LNCAP (cell line): ENCODE results near the gene WWOX.

Experiments used
- TF ChIP-seq, protein P1 (sequence below): fragments of 450-650 bp; IDR thresholded peaks from 2 replicates; pipeline ENCODE4 v1.5.1; 2017; ENCODE audit warnings: mild to moderate bottlenecking

WWOX gene

DNA sequence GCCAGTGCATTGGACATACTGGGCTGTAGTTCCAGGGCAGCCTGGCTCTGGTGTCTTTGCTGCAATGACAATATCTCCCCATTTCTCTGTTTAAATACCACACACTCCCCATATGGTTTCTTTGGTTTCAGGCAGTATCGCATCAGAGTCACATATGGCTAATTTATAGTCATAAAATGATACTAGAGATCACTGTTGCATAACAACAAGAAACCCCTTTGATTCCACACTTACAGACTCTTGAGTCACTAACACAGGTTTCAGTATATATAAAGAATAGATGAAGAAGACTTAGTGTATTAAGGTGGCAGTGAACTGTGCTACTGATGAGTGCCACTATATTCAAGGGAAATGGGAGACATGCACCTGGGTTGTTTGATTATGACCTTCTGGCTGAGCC, 281.6 kb downstream of the WWOX start:
- TF ChIP-seq, protein P1, sequence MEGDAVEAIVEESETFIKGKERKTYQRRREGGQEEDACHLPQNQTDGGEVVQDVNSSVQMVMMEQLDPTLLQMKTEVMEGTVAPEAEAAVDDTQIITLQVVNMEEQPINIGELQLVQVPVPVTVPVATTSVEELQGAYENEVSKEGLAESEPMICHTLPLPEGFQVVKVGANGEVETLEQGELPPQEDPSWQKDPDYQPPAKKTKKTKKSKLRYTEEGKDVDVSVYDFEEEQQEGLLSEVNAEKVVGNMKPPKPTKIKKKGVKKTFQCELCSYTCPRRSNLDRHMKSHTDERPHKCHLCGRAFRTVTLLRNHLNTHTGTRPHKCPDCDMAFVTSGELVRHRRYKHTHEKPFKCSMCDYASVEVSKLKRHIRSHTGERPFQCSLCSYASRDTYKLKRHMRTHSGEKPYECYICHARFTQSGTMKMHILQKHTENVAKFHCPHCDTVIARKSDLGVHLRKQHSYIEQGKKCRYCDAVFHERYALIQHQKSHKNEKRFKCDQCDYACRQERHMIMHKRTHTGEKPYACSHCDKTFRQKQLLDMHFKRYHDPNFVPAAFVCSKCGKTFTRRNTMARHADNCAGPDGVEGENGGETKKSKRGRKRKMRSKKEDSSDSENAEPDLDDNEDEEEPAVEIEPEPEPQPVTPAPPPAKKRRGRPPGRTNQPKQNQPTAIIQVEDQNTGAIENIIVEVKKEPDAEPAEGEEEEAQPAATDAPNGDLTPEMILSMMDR: no peak

DNA sequence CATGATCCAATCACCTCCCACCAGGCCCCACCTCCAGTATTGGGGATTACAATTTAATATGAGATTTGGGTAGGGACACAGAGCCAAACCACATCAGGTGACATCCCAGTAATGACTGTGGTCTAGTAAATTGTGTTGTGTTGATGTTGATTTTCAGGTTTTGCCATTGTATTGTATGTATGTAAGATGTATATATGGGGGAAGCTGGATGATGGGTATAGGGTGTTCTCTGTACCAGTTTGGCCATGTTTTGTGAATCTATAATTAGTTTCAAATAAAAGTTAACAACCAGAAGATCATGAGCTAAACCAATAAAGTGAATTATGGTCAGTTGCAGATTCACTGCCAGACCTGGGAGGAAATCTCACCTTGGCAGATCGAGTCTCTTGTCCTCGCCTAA, 283.7 kb downstream of the WWOX start:
- TF ChIP-seq, protein P1: no peak

DNA sequence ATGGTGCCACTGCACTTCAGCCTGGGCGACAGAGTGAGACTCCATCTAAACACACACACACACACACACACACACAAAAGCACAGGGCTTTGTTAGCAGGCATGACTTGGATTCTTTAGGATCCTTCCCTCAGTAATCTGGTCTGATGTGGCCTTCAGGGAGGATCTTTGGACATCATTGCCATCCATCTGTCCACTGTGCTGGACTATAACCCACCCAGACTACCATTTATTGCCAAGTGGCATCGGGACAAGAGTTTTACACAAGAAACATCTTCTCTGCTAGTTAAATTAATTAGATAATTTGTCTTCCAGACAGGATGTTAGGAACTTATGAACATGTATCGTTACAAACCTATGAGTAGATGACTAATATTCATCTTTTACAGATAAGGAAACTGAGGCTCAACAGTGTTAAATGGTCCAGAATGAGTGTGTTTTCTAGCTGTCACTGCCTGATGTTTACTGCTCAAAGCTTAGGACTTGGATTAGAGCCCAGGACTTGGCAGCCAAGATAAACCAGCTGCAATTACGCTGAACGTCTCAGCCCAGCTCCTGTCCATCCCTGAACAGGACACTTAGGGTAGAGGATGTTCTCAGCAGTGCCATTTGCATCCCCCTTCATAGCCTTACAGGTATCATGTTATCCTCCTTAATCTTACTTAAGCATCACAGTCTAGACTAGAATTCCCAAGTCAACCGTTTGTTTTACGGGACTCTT, 285.8 kb downstream of the WWOX start:
- TF ChIP-seq, protein P1: no peak

DNA sequence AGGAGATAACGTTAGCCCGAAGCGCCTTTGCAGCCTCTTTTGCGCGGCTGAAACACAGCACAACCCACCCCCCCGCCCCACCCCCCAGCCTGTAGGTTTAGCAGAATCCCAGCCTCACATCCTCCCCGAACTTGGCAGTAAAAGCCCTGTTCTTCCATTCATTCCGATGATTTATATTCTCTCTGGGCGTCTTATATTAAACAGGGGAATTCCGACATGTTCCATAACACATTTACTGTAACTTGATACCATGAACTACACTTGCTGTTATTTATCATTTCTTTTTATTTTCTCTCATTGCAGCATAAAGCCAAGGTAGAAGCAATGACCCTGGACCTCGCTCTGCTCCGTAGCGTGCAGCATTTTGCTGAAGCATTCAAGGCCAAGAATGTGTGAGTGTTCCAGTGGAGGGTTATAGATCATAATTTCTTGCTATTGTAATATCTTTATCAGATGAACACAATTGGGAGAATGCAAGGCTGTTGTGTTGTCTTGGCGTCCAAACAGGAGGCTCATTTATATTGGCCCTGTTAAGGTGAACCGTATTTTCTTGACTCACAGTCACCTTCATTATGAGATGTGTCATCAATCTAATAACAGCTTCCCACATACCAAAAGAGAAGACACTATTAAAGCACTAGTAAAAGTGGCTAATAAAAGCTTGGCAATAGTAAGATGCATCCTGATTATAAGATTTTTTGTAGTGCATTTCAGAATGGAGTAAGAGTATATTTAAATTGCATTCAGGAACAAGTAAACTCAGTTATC, 287.3 kb downstream of the WWOX start:
- TF ChIP-seq, protein P1: no peak

DNA sequence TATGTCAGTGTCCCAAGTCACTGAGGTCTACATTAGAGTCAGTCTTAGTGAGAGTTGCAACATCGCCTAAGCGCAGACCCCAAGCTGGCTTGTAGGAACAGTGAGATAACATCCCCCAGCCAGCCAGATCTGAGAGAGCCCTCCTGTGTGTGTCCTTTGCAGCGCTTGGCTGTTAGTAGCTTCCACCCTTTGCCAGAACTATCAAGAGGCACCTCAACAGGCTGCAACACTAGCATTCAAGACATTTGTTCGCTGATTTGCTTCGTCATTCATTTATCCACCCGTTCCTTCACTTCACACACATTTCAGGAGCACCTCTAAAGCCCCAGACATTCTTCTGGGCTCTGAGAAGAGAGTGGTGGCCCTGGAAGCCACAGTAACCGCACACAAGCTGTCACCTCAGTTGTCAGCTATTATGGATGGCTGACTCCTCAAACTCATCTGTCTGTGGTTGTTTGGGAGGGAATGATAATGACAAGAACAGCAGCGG, 289.6 kb downstream of the WWOX start:
- TF ChIP-seq, protein P1: no peak

DNA sequence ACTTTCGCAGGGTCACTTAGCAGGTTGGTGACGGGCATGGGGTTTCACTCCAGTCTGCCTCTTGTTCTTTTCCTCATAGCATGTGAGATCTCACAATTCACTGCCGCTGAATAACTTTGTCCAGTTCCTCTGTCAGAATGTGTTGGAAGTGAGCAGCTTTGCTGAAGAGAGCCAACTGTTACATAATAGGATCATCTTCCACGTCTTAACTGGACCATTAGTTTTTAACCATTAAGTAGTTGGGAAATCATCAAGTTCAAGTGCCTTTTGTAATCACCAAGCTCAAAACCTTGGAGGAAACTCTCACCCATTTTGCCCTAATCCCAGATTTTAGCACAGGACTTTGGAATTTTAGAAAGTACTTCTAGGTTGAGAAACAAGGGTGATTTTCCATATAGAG, 290.6 kb downstream of the WWOX start:
- TF ChIP-seq, protein P1: no peak

DNA sequence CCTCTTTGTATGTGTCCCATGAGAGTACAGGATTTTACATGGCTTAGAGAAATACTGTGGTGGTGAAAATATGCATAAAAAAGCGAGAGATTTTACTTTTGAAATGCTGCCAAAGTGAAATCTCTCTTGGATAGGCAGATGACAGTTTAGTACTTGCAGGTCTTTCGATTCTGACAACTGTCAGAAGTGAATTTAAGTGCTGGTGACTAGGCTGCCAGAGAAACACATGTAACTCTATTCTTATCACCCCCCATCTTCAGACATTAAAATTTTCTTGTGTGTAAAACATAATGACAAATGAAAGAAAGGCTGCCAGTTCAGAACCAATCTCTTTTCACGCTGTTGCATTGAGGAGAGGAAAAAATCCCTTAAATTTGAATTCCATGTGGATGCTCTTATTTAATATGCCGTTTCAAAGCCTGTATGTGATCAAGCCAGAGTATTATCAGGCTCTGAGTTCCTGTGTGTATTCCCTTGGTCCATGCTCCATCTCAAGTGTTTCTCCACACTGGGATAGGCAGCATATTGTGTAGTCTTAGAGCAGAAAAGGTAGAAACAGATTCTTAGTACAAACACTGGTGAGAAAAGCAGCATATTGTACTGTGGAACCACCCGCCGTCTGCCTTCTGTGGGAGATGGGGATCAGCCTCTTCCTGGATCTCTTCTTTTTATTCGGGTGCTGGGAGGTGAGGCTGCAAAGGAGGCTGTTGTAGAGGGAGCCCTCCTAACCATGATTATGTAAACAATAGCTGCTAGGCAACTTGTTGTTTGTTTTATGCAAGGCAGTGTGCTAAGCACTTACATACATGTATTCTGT, 291.3 kb downstream of the WWOX start:
- TF ChIP-seq, protein P1: no peak
